Prostate gland (tissue), 2 donors: Measurements from ENCODE around the gene OMG.

Experiments used
- CTCF ChIP-seq, 4 experiments: fragments of 200-600 bp in 2 of 4; fragments of 450-650 bp in 2 of 4; sonication (generic) in 2 of 4; IDR thresholded peaks; 1 replicate in 3 of 4; 2 replicates in 1 of 4; pipeline ENCODE4 v1.5.1; 2016 to 2019; ENCODE audit warnings: antibody characterized with exemption in 4 of 4, mild to moderate bottlenecking in 2 of 4, moderate library complexity in 2 of 4
- POLR2AphosphoS5 ChIP-seq: sonication (generic); formaldehyde crosslinking; IDR thresholded peaks from one replicate; pipeline ENCODE4 v1.6.1; 2017; ENCODE audit warnings: antibody characterized with exemption

GRCh38 chr17:31294231-31294630 lies 2.8 kb downstream of the OMG start:
- TF ChIP-seq CTCF (IDR thresholded peaks at IDR 0.05), result no peak
- no peak for TF ChIP-seq POLR2AphosphoS5
